Esophagus muscularis mucosa (tissue), 3 donors: Measurements from ENCODE around the gene SND1.

ENCODE experiments used
- CTCF ChIP-seq, 3 experiments: fragments of 200-600 bp in 2 of 3; fragments of 450-650 bp in 1 of 3; sonication (generic) in 2 of 3; IDR thresholded peaks; one replicate each; pipeline ENCODE4 v1.5.1; 2017 to 2019; ENCODE audit warnings: antibody characterized with exemption in 3 of 3, mild to moderate bottlenecking in 2 of 3, moderate library complexity in 1 of 3
- POLR2A ChIP-seq: fragments of 450-650 bp; IDR thresholded peaks from one replicate; pipeline ENCODE4 v1.6.1; 2017; ENCODE audit warnings: antibody characterized with exemption, moderate library complexity, mild to moderate bottlenecking, low read depth
- POLR2AphosphoS5 ChIP-seq, 2 donors: sonication (generic); formaldehyde crosslinking; IDR thresholded peaks; one replicate each; pipeline ENCODE4 v1.6.1; 2017; ENCODE audit warnings: antibody characterized with exemption in 2 of 2

DNA sequence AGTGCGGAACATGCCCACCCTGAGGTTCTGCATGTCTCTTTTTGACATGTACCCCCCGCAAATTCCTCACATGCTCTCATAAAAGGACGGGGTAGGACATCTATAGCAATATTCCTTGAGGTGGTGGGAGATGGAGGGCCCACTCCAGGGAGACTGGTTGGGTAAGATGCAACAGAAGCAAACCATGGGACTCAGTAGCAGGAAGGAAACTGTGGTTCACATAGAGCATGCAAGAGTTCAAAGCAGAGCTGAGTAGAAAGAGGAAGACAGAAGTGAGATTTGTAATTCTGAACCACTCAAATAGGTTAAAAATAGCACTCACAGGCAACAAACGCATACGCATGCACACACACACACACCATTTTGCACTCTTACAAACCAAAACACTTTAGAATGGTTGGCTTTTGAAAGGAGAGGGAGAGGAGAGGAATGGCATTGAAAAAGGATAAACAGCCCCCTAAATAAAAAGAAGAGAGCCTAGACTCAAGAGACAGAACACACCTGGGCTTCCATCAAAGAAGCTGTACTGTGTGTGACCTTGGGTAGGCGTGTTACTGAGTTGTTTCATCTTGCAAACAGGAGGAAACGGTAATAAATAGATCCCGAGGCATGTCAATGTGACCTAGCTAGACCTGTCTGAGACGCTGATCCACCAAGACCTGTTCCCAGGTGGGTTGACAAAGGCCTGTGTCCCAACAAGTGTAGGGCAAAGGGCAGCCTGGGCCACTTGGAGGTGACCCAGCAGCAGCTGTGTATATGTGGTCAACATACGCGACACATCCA, 456.8 kb downstream of the SND1 start:
- TF ChIP-seq POLR2A (no peak), POLR2AphosphoS5 (IDR thresholded peaks at IDR 0.05) (no peak), CTCF (IDR thresholded peaks at IDR 0.05) (no peak)
